ENCODE data around the gene GNAI1.

DNA sequence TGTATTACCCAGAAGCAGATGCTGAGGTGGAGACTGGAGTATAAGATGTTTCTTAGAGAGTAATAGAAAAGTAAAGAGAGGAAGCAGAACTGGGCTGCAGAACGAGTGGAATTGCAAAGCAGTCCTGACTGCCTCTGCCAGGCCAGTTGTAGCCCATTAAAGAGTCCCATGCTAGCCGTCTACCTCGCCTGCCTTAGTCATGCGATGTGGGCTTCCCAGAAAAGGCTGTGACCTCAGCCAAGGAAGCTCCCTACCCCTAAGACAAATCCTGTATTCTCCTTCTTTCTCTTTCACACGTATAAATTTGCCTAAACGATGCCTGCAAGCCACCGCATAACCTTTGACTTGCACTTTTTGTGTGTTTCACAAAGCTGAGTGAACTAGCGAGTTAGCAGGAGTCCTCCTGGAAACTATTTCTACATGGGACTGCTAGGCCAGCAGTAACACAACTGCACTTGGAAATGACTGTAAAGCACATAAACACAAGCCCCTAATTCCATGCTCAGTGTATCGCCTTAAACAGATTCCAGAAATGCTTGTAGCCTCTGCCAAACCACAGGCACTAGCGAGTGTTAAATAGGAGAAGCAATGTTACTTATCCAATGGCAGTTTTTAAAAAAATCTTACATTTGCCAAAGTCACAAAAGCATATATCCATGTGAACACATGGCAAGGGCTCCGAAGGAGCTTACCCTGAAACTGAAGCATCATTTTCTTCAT is 47.4 kb upstream of the GNAI1 start:
- TF ChIP-seq ETS1 (CRISPR knock-in tag; IDR thresholded peaks at IDR 0.05) (no peak), SUZ12 (IDR thresholded peaks at IDR 0.05; ENCODE audit: low read depth, low read length) (no peak), HCFC1 (IDR thresholded peaks at IDR 0.05; ENCODE audit: low read depth, low read length) (no peak), CTCF (CRISPR knock-in tag; IDR thresholded peaks at IDR 0.05) (no peak), ATF2 (CRISPR knock-in tag; IDR thresholded peaks at IDR 0.05) (no peak)
- TF ChIP-seq, protein P1, sequence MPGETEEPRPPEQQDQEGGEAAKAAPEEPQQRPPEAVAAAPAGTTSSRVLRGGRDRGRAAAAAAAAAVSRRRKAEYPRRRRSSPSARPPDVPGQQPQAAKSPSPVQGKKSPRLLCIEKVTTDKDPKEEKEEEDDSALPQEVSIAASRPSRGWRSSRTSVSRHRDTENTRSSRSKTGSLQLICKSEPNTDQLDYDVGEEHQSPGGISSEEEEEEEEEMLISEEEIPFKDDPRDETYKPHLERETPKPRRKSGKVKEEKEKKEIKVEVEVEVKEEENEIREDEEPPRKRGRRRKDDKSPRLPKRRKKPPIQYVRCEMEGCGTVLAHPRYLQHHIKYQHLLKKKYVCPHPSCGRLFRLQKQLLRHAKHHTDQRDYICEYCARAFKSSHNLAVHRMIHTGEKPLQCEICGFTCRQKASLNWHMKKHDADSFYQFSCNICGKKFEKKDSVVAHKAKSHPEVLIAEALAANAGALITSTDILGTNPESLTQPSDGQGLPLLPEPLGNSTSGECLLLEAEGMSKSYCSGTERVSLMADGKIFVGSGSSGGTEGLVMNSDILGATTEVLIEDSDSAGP (CRISPR knock-in tag; IDR thresholded peaks at IDR 0.05; ENCODE audit: borderline replicate concordance): no peak
